Left cardiac atrium (tissue), 4 donors: ENCODE data around the gene OR4S1. TPM values are rescaled to one million over a fixed set of nuclear protein-coding genes. Genes with fewer than 3 reads are reported as not detected.
"Not testable (repeated sequence)": the region's sequence is repeated elsewhere in the genome, so short reads cannot be mapped to it uniquely, and the experiment has no call there.

Experiments
- ATAC-seq, 2 donors: fragments of 200-7000 bp; cut with Tn5 transposase; one replicate each; pipeline ENCODE4 v1.9.1; 2020; ENCODE audit warnings: mild to moderate bottlenecking in 2 of 2, moderate library complexity in 2 of 2
- DNase-seq: peaks from one replicate; pipeline ENCODE4 v3.0.0-alpha.2; 2020
- intact Hi-C, 2 donors: fragments of 100-400 bp; cut with DNase I; formaldehyde crosslinking; loops; one replicate each; pipeline versions ENCODE4 v1.14.1 to v1.15.1; 2022 to 2023
- long read RNA-seq: library from polyadenylated mRNA; unstranded; transcript quantifications from one replicate; pipeline ENCODE4 v2.0.0, GENCODE V29; 2021
- total RNA-seq, 2 donors: library from RNA; stranded (reverse); fragmentation: NEBNext Ultra II Directional; extraction: Animal tissue kit (Norgen Biotek cat#: 25700); gene quantifications; one replicate each; pipeline ENCODE4 v1.2.1, GENCODE V29; 2021
- donor health status: DM: no; HTN: yes; CAD: no.
- donor health status: DM: no; HTN: yes; CAD: no; lungs with severe emphysema.
- donor health status: DM: yes; HTN: yes; CAD: no.
- donor health status: Dilated cardiomyopathy.

OR4S1 gene
- total RNA-seq, result not detected
- long read RNA-seq, result 0 reads

- ATAC-seq, result no peak
- no peak for DNase-seq
- intact Hi-C loops, result loop anchor here (10.0 kb wide), 2 partner anchors 121 to 131 kb away; no protein-coding TSS in a partner anchor
These were observed at the start of gene OR4S1 for GRCh38 chr11:48305923-48306322. TSS of gene OR4S1 (plus strand) at chr11:48306223. CDS start at chr11:48306223, 0 bp downstream.

- no peak for ATAC-seq
- DNase-seq, result no peak
- intact Hi-C loops, result no loop called here
These were observed 44.4 kb upstream of the OR4S1 start for GRCh38 chr11:48261600-48261999.

GRCh38 chr11:48263423-48263911 lies 42.6 kb upstream of the OR4S1 start, which contains the start of gene OR4X1:
TSS of gene OR4X1 (plus strand) at chr11:48263861. CDS start at chr11:48263861, 0 bp downstream.
- intact Hi-C loops, result no loop called here
- no peak for ATAC-seq

GRCh38 chr11:48270621-48271020 lies 35.4 kb upstream of the OR4S1 start:
- ATAC-seq (no peak), DNase-seq (no peak)
- intact Hi-C loops, result no loop called here

More at GRCh38 chr11:48263423-48263911, 42.6 kb upstream of the OR4S1 start, which contains the start of gene OR4X1:
- DNase-seq, result no peak

- intact Hi-C loops, result no loop called here
- ATAC-seq, result no peak
- DNase-seq, result no peak
These were observed 33.4 kb upstream of the OR4S1 start for GRCh38 chr11:48272606-48273005.

- peak; percentile 50 to 60 for ATAC-seq
- intact Hi-C loops, result loop anchor here (10.0 kb wide), 2 partner anchors 123 to 133 kb away; no protein-coding TSS in a partner anchor
- DNase-seq, result peak; percentile 40
These were observed 1.9 kb downstream of the OR4S1 start for GRCh38 chr11:48307760-48308386.

GRCh38 chr11:48313590-48313989 lies 7.6 kb downstream of the OR4S1 start:
- intact Hi-C loops, DNase-seq, ATAC-seq: not testable (repeated sequence)

- intact Hi-C loops, DNase-seq, ATAC-seq: not testable (repeated sequence)
These were observed 13.8 kb downstream of the OR4S1 start for GRCh38 chr11:48319813-48320212.

- ATAC-seq, DNase-seq, intact Hi-C loops: not testable (repeated sequence)
These were observed 18.6 kb downstream of the OR4S1 start, which contains the start of gene OR4C3 for GRCh38 chr11:48324620-48325019. TSS of gene OR4C3 (plus strand) at chr11:48324920. CDS start at chr11:48325022, 102 bp downstream.

GRCh38 chr11:48341466-48341865 lies 35.4 kb downstream of the OR4S1 start:
- no peak for ATAC-seq
- intact Hi-C loops, result no loop called here
- DNase-seq, result no peak

- ATAC-seq, intact Hi-C loops: not testable (repeated sequence)
These were observed 36.5 kb downstream of the OR4S1 start for GRCh38 chr11:48342505-48342904.

GRCh38 chr11:48346286-48346685 lies 40.3 kb downstream of the OR4S1 start:
- ATAC-seq, DNase-seq, intact Hi-C loops: not testable (repeated sequence)

More at GRCh38 chr11:48342505-48342904, 36.5 kb downstream of the OR4S1 start:
- DNase-seq, result not testable (repeated sequence)

GRCh38 chr11:48354013-48354412 lies 48.0 kb downstream of the OR4S1 start:
- no peak for DNase-seq
- intact Hi-C loops, result no loop called here
- ATAC-seq, result no peak

- no peak for DNase-seq
- intact Hi-C loops, result loop anchor here in 1 of 2 donors (5.0 kb wide), 1 partner anchor 1673 kb away; no protein-coding TSS in a partner anchor
- peak in 1 of 2 donors; percentile 27 for ATAC-seq
These were observed 48.7 kb downstream of the OR4S1 start for GRCh38 chr11:48354677-48355076.

Other genes starting within 250 kb of the OR4S1 start
- not detected for gene OR4B1, start 89.4 kb upstream of the OR4S1 start, total RNA-seq
- gene OR4X2, start 61.1 kb upstream of the OR4S1 start, total RNA-seq, result not detected
- not detected for gene OR4X1, start 42.4 kb upstream of the OR4S1 start, total RNA-seq
- not detected for gene OR4C3, start 18.7 kb downstream of the OR4S1 start, total RNA-seq
- not detected for gene OR4C5, start 60.2 kb downstream of the OR4S1 start, total RNA-seq
- not detected for gene OR4A47, start 182.6 kb downstream of the OR4S1 start, total RNA-seq